A549 (cell line): ENCODE results near the gene ERMN. TPM values are rescaled to one million over a fixed set of nuclear protein-coding genes. Genes with fewer than 3 reads are reported as not detected.

Experiments used
- ATAC-seq, 2 experiments: fragments of 200-7000 bp in 1 of 2; fragments of >200 bp in 1 of 2; cut with Nextera tagmentation in 1 of 2; cut with Tn5 transposase in 1 of 2; 3 replicates each; pipeline versions ENCODE4 v1.8.0 to v1.9.1; 2018 to 2020; ENCODE audit warnings: mild to moderate bottlenecking in 1 of 2, moderate library complexity in 1 of 2
- CTCF ChIA-PET: fragments of 300-600 bp; sonication (Branson Sonifier 250); formaldehyde crosslinking; extraction: SDS; loops from one replicate; lab custom pipeline; 2021; ENCODE audit warnings: antibody characterized with exemption, inconsistent platforms; lab: Yijun Ruan, JAX
- POLR2A ChIA-PET: fragments of 350-600 bp; formaldehyde crosslinking; extraction: SDS; loops from one replicate; lab custom pipeline; 2021; ENCODE audit warnings: antibody characterized with exemption, inconsistent platforms; lab: Yijun Ruan, JAX
- DNase-seq, 2 experiments: peaks; one replicate each; pipeline versions ENCODE4 v3.0.0 to v3.0.0-alpha.2; 2011 to 2016; ENCODE audit warnings: low read depth in 1 of 2, low spot score in 1 of 2
- FAIRE-seq: peaks from 2 replicates; lab custom pipeline; 2011; peaks lifted over from hg19 to GRCh38; lab: Jason Lieb, UNC
- H3K27ac ChIP-seq, 2 experiments: fragments of >200 bp; sonication (Bioruptor Twin); formaldehyde crosslinking; 3 replicates each; pipeline ENCODE4 v1.5.1; 2016 to 2017
- H3K4me1 ChIP-seq: fragments of >200 bp; sonication (Bioruptor Twin); formaldehyde crosslinking; 3 replicates; pipeline ENCODE4 v1.6.1; 2016
- H3K4me2 ChIP-seq: fragments of >200 bp; sonication (Bioruptor Twin); formaldehyde crosslinking; 3 replicates; pipeline ENCODE4 v1.6.1; 2016
- H3K4me3 ChIP-seq: fragments of >200 bp; sonication (Bioruptor Twin); formaldehyde crosslinking; 3 replicates; pipeline ENCODE4 v1.5.1; 2016
- H3K9me3 ChIP-seq: fragments of >200 bp; sonication (Bioruptor Twin); formaldehyde crosslinking; 3 replicates; pipeline ENCODE4 v1.6.1; 2016
- BHLHE40 ChIP-seq: IDR thresholded peaks from 2 replicates; pipeline ENCODE4 v1.6.1; 2012; ENCODE audit warnings: low read depth, low read length, inconsistent platforms
- CBX2 ChIP-seq: fragments of 200-600 bp; sonication (generic); IDR thresholded peaks from 2 replicates; pipeline ENCODE4 v1.6.1; 2016; ENCODE audit warnings: low read depth, mild to moderate bottlenecking, borderline replicate concordance
- EHF ChIP-seq: fragments of 250-450 bp; sonication (Bioruptor Pico); IDR thresholded peaks from 2 replicates; pipeline ENCODE4 v1.5.0; 2020; ENCODE audit warnings: mild to moderate bottlenecking
- EHMT2 ChIP-seq: fragments of 200-600 bp; sonication (generic); IDR thresholded peaks from 2 replicates; pipeline ENCODE4 v1.6.1; 2016; ENCODE audit warnings: antibody characterized with exemption, low read depth, mild to moderate bottlenecking, moderate library complexity
- EP300 ChIP-seq, 2 experiments: fragments of >200 bp; sonication (Bioruptor Twin); formaldehyde crosslinking; IDR thresholded peaks; 2 replicates in 1 of 2; 3 replicates in 1 of 2; pipeline ENCODE4 v1.6.1; 2016 to 2017
- ESRRA ChIP-seq: fragments of 150-350 bp; IDR thresholded peaks from 2 replicates; pipeline ENCODE4 v1.6.1; 2014; ENCODE audit warnings: mild to moderate bottlenecking, low read length, borderline replicate concordance
- FOSL2 ChIP-seq, 2 experiments: fragments of 450-650 bp in 1 of 2; fragments of >200 bp in 1 of 2; sonication (Bioruptor Twin) in 1 of 2; formaldehyde crosslinking; IDR thresholded peaks; 2 replicates each; pipeline versions ENCODE4 v1.5.0 to v1.6.1; 2016 to 2020; ENCODE audit warnings: mild to moderate bottlenecking in 1 of 2, moderate library complexity in 1 of 2
- HDAC2 ChIP-seq: fragments of 200-600 bp; sonication (generic); IDR thresholded peaks from 2 replicates; pipeline ENCODE4 v1.6.1; 2016
- HEYL ChIP-seq: fragments of 250-450 bp; sonication (Bioruptor Pico); IDR thresholded peaks from 2 replicates; pipeline ENCODE4 v1.8.0; 2021; ENCODE audit warnings: mild to moderate bottlenecking, moderate library complexity
- HOXA7 ChIP-seq: fragments of 250-450 bp; sonication (Bioruptor Pico); IDR thresholded peaks from 2 replicates; pipeline ENCODE4 v1.5.0; 2020; ENCODE audit warnings: mild to moderate bottlenecking, moderate library complexity
- HOXB13 ChIP-seq: fragments of 250-450 bp; sonication (Bioruptor Pico); IDR thresholded peaks from 2 replicates; pipeline ENCODE4 v1.5.0; 2020; ENCODE audit warnings: low read depth, mild to moderate bottlenecking, moderate library complexity
- JUNB ChIP-seq: fragments of >200 bp; sonication (Bioruptor Twin); formaldehyde crosslinking; IDR thresholded peaks from 2 replicates; pipeline ENCODE4 v1.6.1; 2016
- MAFK ChIP-seq: fragments of 450-650 bp; IDR thresholded peaks from 2 replicates; pipeline ENCODE4 v1.6.1; 2014; ENCODE audit not compliant: partially characterized antibody
- NFE2L2 ChIP-seq: fragments of 150-350 bp; conservative IDR thresholded peaks from 2 replicates; pipeline ENCODE4 v1.6.1; 2014; ENCODE audit warnings: low read length
- NPAS2 ChIP-seq: fragments of 250-450 bp; sonication (Bioruptor Pico); IDR thresholded peaks from 2 replicates; pipeline ENCODE4 v1.8.0; 2022; ENCODE audit warnings: mild to moderate bottlenecking, moderate library complexity, borderline replicate concordance
- PHF8 ChIP-seq: fragments of 200-600 bp; sonication (generic); IDR thresholded peaks from 2 replicates; pipeline ENCODE4 v1.6.1; 2016; ENCODE audit warnings: low read depth, mild to moderate bottlenecking, antibody characterized with exemption, moderate library complexity, borderline replicate concordance
- SREBF2 ChIP-seq: fragments of 450-650 bp; IDR thresholded peaks from 2 replicates; pipeline ENCODE4 v1.6.1; 2014; ENCODE audit warnings: mild to moderate bottlenecking, moderate library complexity
- ZC3H11A ChIP-seq: fragments of 450-650 bp; IDR thresholded peaks from 2 replicates; pipeline ENCODE4 v1.6.1; 2014; ENCODE audit warnings: antibody characterized with exemption, mild to moderate bottlenecking
- ZFP36 ChIP-seq: fragments of 450-650 bp; IDR thresholded peaks from 2 replicates; pipeline ENCODE4 v1.6.1; 2014; ENCODE audit warnings: borderline replicate concordance; ENCODE audit not compliant: partially characterized antibody
- WGBS: methylation state at CpG from one replicate; pipeline ENCODE4 v1.1.6; 2017; ENCODE audit errors: missing lambda C conversion rate; 5-methylcytosine and 5-hydroxymethylcytosine counted together
- polyA plus RNA-seq, 4 experiments: library from polyadenylated mRNA; depleted of rRNA in 3 of 4; stranded (reverse); fragments of >200 nt; fragmentation: RNase III in 1 of 4; extraction: RNeasy Plus Mini Kit Qiagen cat#74134 plus additional on column Dnase treatment in 1 of 4; gene quantifications; 2 replicates in 3 of 4; 3 replicates in 1 of 4; pipeline ENCODE4 v1.2.3, GENCODE V29; 2011 to 2017
- TF ChIP-seq, protein P1 (sequence below): fragments of 250-450 bp; sonication (Bioruptor Pico); IDR thresholded peaks from 2 replicates; pipeline ENCODE4 v1.5.0; 2020; ENCODE audit warnings: low read depth, mild to moderate bottlenecking, moderate library complexity
- TF ChIP-seq, protein P2 (sequence below): IDR thresholded peaks from 2 replicates; pipeline ENCODE4 v1.6.1; 2012; ENCODE audit warnings: low read depth, borderline replicate concordance
- TF ChIP-seq, protein P3 (sequence below): fragments of >200 bp; sonication (Bioruptor Twin); formaldehyde crosslinking; IDR thresholded peaks from 3 replicates; pipeline ENCODE4 v1.5.1; 2016
- TF ChIP-seq, protein P4 (sequence below): IDR thresholded peaks from 2 replicates; pipeline ENCODE4 v1.6.1; 2012
- TF ChIP-seq, protein P5 (sequence below): fragments of 150-350 bp; IDR thresholded peaks from 2 replicates; pipeline ENCODE4 v1.6.1; 2014; ENCODE audit warnings: low read depth, mild to moderate bottlenecking, low read length

The ERMN gene
- polyA plus RNA-seq, 2 of the 4 experiments (the other 2 are of a cell fraction): not detected

DNA sequence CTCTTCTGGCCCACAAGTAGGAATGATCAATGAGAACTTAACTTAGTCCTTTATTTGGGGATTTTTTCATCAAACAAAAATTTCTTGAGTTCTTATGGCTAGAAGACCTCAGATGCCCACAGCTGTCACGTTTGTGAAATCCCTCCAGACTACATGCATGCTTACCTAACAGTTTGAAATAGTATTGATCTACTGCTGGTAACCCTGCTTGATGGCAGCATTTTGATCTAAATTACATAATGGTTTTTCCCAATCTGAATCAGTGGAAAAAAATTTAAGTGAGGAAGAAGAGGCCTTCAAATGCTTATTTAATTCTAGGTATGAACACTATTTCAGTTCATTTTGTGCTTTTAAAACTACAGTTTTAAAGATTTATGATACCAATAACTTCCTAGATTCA, 13.9 kb downstream of the ERMN start:
- Histone ChIP-seq H3K4me2 (no peak overlapping the region), H3K4me1 (no peaks in the 10 kb centered on the region), H3K4me3 (no peak overlapping the region), H3K27ac (no peak overlapping the region), H3K9me3 (no peaks in the 10 kb centered on the region)
- DNase-seq: no peak
- no peak for TF ChIP-seq HEYL (CRISPR knock-in tag)
- TF ChIP-seq HOXB13 (CRISPR knock-in tag): no peak
- no peak for TF ChIP-seq CBX2
- TF ChIP-seq ZC3H11A: no peak
- no peak for TF ChIP-seq FOSL2 (IDR thresholded peaks at IDR 0.05)
- TF ChIP-seq FOSL2 (CRISPR knock-in tag; IDR thresholded peaks at IDR 0.05): no peak
- TF ChIP-seq, protein P1, sequence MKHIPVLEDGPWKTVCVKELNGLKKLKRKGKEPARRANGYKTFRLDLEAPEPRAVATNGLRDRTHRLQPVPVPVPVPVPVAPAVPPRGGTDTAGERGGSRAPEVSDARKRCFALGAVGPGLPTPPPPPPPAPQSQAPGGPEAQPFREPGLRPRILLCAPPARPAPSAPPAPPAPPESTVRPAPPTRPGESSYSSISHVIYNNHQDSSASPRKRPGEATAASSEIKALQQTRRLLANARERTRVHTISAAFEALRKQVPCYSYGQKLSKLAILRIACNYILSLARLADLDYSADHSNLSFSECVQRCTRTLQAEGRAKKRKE (CRISPR knock-in tag): no peak
- no peak for TF ChIP-seq ZFP36
- TF ChIP-seq, protein P2, sequence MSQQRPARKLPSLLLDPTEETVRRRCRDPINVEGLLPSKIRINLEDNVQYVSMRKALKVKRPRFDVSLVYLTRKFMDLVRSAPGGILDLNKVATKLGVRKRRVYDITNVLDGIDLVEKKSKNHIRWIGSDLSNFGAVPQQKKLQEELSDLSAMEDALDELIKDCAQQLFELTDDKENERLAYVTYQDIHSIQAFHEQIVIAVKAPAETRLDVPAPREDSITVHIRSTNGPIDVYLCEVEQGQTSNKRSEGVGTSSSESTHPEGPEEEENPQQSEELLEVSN: no peak
- TF ChIP-seq EP300 (IDR thresholded peaks at IDR 0.05): no peak
- 17% methylated on average over 1 of the region's 1 CpG for WGBS
- POLR2A ChIA-PET: no interaction called here
- no peak for FAIRE-seq
- CTCF ChIA-PET: interaction anchor here (1.5 kb wide), 1 partner anchor 9 kb away, joined by 5 read pairs; no protein-coding TSS in a partner anchor
- ATAC-seq: no peak

DNA sequence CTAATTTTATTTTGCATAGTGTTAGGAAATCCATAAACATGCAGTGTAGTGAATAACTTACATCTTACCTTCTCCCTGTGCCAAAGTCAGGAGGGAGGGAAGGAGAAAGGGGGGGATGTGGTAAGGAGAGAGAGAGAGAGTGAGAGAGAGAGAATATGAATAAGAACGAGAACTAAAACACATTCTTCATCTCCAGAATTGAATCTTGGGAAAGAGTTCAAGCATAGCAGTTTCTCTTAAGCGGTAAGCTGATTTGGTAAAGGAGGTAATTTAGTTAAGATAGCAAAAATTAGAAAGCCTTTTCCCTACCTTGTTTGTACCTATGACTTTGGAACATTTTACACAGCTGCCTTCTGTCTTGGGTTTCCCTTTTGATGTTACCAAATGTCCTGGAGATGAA, 15.7 kb downstream of the ERMN start:
- CTCF ChIA-PET: interaction anchor here (1.3 to 2.6 kb wide), 2 partner anchors 16 to 18 kb away, joined by 4 to 8 read pairs; partner anchors contain the start of gene ERMN
- Histone ChIP-seq H3K27ac (no peak overlapping the region), H3K4me3 (no peak overlapping the region), H3K4me1 (no peaks in the 10 kb centered on the region), H3K9me3 (no peaks in the 10 kb centered on the region), H3K4me2 (no peak overlapping the region)
- WGBS: 69% methylated on average over 2 of the region's 2 CpGs
- POLR2A ChIA-PET: no interaction called here
- no peak for TF ChIP-seq NPAS2 (CRISPR knock-in tag)
- TF ChIP-seq EHF (CRISPR knock-in tag): no peak
- TF ChIP-seq PHF8: no peak
- no peak for TF ChIP-seq SREBF2
- TF ChIP-seq FOSL2 (IDR thresholded peaks at IDR 0.05): no peak
- TF ChIP-seq FOSL2 (CRISPR knock-in tag; IDR thresholded peaks at IDR 0.05): no peak
- TF ChIP-seq, protein P3, sequence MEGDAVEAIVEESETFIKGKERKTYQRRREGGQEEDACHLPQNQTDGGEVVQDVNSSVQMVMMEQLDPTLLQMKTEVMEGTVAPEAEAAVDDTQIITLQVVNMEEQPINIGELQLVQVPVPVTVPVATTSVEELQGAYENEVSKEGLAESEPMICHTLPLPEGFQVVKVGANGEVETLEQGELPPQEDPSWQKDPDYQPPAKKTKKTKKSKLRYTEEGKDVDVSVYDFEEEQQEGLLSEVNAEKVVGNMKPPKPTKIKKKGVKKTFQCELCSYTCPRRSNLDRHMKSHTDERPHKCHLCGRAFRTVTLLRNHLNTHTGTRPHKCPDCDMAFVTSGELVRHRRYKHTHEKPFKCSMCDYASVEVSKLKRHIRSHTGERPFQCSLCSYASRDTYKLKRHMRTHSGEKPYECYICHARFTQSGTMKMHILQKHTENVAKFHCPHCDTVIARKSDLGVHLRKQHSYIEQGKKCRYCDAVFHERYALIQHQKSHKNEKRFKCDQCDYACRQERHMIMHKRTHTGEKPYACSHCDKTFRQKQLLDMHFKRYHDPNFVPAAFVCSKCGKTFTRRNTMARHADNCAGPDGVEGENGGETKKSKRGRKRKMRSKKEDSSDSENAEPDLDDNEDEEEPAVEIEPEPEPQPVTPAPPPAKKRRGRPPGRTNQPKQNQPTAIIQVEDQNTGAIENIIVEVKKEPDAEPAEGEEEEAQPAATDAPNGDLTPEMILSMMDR: no peak
- TF ChIP-seq JUNB: no peak
- TF ChIP-seq HDAC2: no peak
- no peak for TF ChIP-seq EHMT2
- TF ChIP-seq, protein P1 (CRISPR knock-in tag): no peak
- no peak for TF ChIP-seq MAFK
- TF ChIP-seq, protein P4, sequence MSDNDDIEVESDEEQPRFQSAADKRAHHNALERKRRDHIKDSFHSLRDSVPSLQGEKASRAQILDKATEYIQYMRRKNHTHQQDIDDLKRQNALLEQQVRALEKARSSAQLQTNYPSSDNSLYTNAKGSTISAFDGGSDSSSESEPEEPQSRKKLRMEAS: no peak
- TF ChIP-seq HOXA7 (CRISPR knock-in tag): no peak
- TF ChIP-seq BHLHE40: no peak
- TF ChIP-seq, protein P5, sequence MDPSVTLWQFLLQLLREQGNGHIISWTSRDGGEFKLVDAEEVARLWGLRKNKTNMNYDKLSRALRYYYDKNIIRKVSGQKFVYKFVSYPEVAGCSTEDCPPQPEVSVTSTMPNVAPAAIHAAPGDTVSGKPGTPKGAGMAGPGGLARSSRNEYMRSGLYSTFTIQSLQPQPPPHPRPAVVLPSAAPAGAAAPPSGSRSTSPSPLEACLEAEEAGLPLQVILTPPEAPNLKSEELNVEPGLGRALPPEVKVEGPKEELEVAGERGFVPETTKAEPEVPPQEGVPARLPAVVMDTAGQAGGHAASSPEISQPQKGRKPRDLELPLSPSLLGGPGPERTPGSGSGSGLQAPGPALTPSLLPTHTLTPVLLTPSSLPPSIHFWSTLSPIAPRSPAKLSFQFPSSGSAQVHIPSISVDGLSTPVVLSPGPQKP: no peak
- TF ChIP-seq ESRRA: no peak
- no peak for TF ChIP-seq NFE2L2
- ATAC-seq: no peak
- no peak for DNase-seq
- no peak for FAIRE-seq
